Thyroid gland (tissue), 4 donors: Measurements from ENCODE around the gene STAC. TPM values are rescaled to one million over a fixed set of nuclear protein-coding genes. Genes with fewer than 3 reads are reported as not detected.

Source experiments
- DNase-seq, 2 donors: peaks; one replicate each; pipeline ENCODE4 v3.0.0-alpha.2; 2019
- H3K27ac ChIP-seq, 3 donors: fragments of 200-600 bp; sonication (generic); 1 replicate in 2 of 3; 2 replicates in 1 of 3; pipeline ENCODE4 v1.5.1; 2016 to 2019; ENCODE audit warnings: mild to moderate bottlenecking in 1 of 3, moderate library complexity in 1 of 3
- H3K27me3 ChIP-seq: fragments of 200-600 bp; sonication (generic); one replicate; pipeline ENCODE4 v1.5.1; 2019
- H3K36me3 ChIP-seq, 2 donors: fragments of 200-600 bp; sonication (generic); one replicate each; pipeline ENCODE4 v1.5.1; 2016 to 2019
- H3K4me1 ChIP-seq, 2 donors: fragments of 200-600 bp; sonication (generic); one replicate each; pipeline ENCODE4 v1.5.1; 2017 to 2019
- H3K4me3 ChIP-seq, 3 donors: fragments of 200-600 bp; sonication (generic); replicated peaks in 1 of 3; 1 replicate in 2 of 3; 2 replicates in 1 of 3; pipeline ENCODE4 v1.5.1; 2016; ENCODE audit warnings: mild to moderate bottlenecking in 1 of 3
- H3K9me3 ChIP-seq: fragments of 200-600 bp; sonication (generic); one replicate; pipeline ENCODE4 v1.5.1; 2017
- POLR2A ChIP-seq, 2 donors: fragments of 450-650 bp; IDR thresholded peaks; one replicate each; pipeline ENCODE4 v1.6.1; 2017; ENCODE audit warnings: antibody characterized with exemption in 2 of 2, mild to moderate bottlenecking in 2 of 2, moderate library complexity in 1 of 2
- WGBS, 2 donors: methylation state at CpG; one replicate each; pipeline ENCODE4 v1.1.5; 2017; 5-methylcytosine and 5-hydroxymethylcytosine counted together
- intact Hi-C: fragments of 100-400 bp; cut with DNase I; formaldehyde crosslinking; loops from one replicate; pipeline ENCODE4 v1.15.1; 2023
- total RNA-seq, 4 donors: library from RNA; depleted of rRNA; stranded (reverse); fragments of >200 nt; gene quantifications; one replicate each; pipeline ENCODE4 v1.2.3, GENCODE V29; 2016
- TF ChIP-seq, protein P1 (sequence below), 6 experiments: fragments of 200-600 bp in 3 of 6; fragments of 450-650 bp in 3 of 6; sonication (generic) in 3 of 6; IDR thresholded peaks; one replicate each; pipeline ENCODE4 v1.5.1; 2016 to 2019; ENCODE audit warnings: antibody characterized with exemption in 6 of 6, mild to moderate bottlenecking in 2 of 6, inconsistent platforms in 1 of 6, moderate library complexity in 1 of 6

The STAC gene
- total RNA-seq, 4 donors from 2014 or later = 0.40 to 4.7 (median 1.3) TPM; not detected in 1

DNA sequence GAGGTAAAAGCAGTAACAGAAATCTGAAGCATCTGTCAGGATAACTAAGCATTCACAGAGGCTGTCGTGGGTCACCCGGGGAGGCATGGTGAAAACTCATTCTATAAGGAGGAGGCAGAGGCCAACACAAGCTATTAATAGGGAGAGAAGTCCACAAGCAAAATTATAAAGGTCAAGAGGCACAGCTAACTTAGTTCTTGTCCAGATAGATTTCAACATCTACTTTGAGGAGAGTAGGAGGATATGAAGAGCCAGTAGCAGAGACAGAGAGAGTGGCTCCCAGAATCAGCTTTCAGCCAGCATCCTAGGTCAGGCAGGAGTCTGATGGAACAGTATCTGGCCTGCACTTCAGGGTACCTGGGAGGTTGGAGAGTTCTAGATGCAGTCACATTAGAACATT, 95.3 kb downstream of the STAC start:
- Histone ChIP-seq H3K27ac (no peak overlapping the region), H3K9me3 (no peaks in the 10 kb centered on the region), H3K36me3 (no peaks in the 10 kb centered on the region), H3K4me1 (no peaks in the 10 kb centered on the region), H3K4me3 (no peak overlapping the region), H3K27me3 (no peaks in the 10 kb centered on the region)
- intact Hi-C loops = no loop called here
- WGBS, 2 donors = 78 to 86% methylated on average over 2 of the region's 2 CpGs
- no peak for TF ChIP-seq POLR2A (IDR thresholded peaks at IDR 0.05)
- TF ChIP-seq, protein P1, sequence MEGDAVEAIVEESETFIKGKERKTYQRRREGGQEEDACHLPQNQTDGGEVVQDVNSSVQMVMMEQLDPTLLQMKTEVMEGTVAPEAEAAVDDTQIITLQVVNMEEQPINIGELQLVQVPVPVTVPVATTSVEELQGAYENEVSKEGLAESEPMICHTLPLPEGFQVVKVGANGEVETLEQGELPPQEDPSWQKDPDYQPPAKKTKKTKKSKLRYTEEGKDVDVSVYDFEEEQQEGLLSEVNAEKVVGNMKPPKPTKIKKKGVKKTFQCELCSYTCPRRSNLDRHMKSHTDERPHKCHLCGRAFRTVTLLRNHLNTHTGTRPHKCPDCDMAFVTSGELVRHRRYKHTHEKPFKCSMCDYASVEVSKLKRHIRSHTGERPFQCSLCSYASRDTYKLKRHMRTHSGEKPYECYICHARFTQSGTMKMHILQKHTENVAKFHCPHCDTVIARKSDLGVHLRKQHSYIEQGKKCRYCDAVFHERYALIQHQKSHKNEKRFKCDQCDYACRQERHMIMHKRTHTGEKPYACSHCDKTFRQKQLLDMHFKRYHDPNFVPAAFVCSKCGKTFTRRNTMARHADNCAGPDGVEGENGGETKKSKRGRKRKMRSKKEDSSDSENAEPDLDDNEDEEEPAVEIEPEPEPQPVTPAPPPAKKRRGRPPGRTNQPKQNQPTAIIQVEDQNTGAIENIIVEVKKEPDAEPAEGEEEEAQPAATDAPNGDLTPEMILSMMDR (IDR thresholded peaks at IDR 0.05) = no peak
- DNase-seq = no peak

DNA sequence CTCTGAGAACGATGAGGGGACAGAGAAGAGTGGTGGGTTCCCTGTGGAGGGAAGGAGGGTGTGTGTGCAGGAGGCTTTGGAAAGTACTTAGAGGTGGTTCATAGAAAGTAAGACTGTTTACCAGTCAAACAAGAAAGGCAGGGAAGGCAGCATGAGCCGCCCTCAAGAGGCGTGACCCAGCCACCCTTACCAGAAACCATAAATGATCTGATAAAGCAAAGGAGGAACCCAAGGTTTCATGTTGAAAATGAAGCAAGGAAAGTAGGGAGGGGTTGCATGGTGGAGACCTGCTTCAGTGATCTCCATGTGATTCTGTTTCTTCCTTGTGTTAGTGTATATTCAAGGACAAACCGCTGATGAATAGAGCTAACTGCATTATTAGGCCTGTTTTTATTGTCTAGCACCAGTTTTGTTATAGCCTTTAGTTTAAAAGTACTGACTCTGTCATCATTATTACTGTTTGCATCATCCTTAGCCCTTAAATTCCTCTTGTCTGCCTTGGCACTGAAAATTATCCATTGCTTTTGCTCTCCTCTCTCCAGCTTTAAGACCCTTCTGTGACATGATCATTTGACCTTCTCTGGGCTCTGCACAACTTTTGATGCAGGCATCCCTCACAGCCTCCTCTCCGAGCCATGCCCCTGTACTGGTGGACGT, 96.1 kb downstream of the STAC start:
- Histone ChIP-seq H3K9me3 (no peaks in the 10 kb centered on the region), H3K27ac (no peak overlapping the region), H3K36me3 (no peaks in the 10 kb centered on the region), H3K4me1 (no peaks in the 10 kb centered on the region), H3K4me3 (no peak overlapping the region), H3K27me3 (no peaks in the 10 kb centered on the region)
- intact Hi-C loops = no loop called here
- WGBS, 2 donors = 71 to 72% methylated on average over 5 to 6 of the region's 6 CpGs
- DNase-seq = no peak
- no peak for TF ChIP-seq POLR2A (IDR thresholded peaks at IDR 0.05)
- TF ChIP-seq, protein P1 (IDR thresholded peaks at IDR 0.05) = no peak

DNA sequence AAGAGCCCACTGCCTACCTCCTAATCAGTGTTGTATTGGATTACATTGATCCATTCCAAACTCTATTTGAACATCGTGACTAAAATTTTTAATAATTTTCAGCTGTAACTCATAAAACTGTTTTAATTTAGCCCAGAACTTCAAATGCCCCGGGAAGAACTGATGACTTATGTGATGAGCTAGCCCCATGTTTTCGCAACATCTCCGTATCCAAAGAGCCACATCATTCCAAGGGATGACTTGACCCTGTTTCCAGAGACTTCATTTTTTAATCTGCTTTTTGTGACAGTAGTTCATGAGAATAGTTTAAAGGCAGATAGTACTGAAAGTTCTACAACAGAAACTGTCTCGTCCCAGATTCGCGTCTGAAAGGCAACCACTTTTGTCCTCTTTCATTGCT, 97.4 kb downstream of the STAC start:
- H3K27ac ChIP-seq = no peak overlapping the region
- no peak overlapping the region for H3K4me3 ChIP-seq

DNA sequence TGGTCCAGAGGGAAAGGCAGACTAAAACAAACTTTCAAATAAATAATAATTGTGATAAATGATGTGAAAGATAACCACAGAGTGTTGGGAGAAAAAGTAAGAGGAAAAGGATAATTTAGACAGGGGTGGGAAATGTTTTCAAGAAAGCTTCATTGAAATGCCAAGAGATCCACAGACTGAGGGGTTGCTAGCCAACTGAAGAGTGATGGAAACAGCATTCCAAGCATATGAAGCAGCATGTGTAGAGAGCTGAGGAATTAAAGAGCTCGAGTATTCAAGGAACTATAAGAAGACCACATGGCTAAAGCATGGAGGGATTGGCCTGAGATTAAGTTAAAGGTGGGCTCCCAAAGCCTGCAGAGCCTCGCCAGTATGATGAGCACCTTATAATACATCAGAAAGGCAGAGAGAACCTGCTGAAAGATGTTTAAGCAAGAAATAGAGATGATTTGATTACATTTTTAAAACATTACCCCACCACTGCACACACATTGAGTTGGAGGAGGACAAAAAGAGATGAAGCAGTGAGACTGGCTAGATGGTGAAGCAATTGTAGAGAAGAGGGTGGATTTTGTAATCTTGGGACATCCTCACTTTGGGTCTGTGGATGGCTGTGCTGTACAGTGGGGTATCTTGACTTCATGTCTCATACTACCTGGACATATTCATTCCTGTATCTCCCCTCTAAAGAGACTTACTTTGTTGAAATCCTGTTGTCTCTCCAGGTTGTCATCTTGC, 100.8 kb downstream of the STAC start:
- 56 to 63% methylated on average over 2 of the region's 2 CpGs for WGBS, 2 donors
- TF ChIP-seq, protein P1 (IDR thresholded peaks at IDR 0.05) = no peak
- no peak for TF ChIP-seq POLR2A (IDR thresholded peaks at IDR 0.05)
- H3K27ac ChIP-seq = no peak overlapping the region

More for the DNA sequence above, 97.4 kb downstream of the STAC start:
- Histone ChIP-seq H3K27me3 (no peaks in the 10 kb centered on the region), H3K36me3 (no peaks in the 10 kb centered on the region), H3K4me1 (no peaks in the 10 kb centered on the region), H3K9me3 (no peaks in the 10 kb centered on the region)
- DNase-seq = no peak
- no peak for TF ChIP-seq POLR2A (IDR thresholded peaks at IDR 0.05)
- TF ChIP-seq, protein P1 (IDR thresholded peaks at IDR 0.05) = no peak
- WGBS, 2 donors = 76 to 92% methylated on average over 7 of the region's 7 CpGs
- intact Hi-C loops = no loop called here

DNA sequence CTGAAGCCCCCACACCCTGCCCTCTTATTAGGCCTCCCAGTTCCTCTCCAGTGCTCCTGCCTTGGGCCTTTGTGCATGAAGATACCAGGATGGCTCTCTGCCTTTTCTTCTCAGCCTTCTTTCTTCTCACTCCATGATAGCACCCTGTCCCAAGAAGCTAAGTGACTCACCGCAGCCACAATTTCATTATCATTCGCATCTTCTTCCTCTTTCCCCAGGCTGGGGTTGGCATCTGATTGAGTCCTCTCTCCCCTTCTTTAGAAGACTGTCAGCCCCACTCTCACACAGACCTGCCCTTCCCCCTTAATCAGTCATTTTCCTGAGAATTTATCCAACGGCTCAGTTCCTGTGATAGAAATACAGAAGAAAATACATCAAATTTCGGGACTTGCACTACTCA, 102.0 kb downstream of the STAC start:
- Histone ChIP-seq H3K4me1 (no peaks in the 10 kb centered on the region), H3K9me3 (no peaks in the 10 kb centered on the region), H3K36me3 (no peaks in the 10 kb centered on the region), H3K4me3 (no peak overlapping the region), H3K27ac (no peak overlapping the region), H3K27me3 (no peaks in the 10 kb centered on the region)
- DNase-seq = no peak
- 89 to 94% methylated on average over 4 of the region's 4 CpGs for WGBS, 2 donors
- TF ChIP-seq, protein P1 (IDR thresholded peaks at IDR 0.05) = no peak
- TF ChIP-seq POLR2A (IDR thresholded peaks at IDR 0.05) = no peak
- intact Hi-C loops = no loop called here

More for the DNA sequence above, 100.8 kb downstream of the STAC start:
- no peak for DNase-seq
- intact Hi-C loops = no loop called here
- H3K4me1 ChIP-seq = no peaks in the 10 kb centered on the region
- H3K36me3 ChIP-seq = no peaks in the 10 kb centered on the region
- no peaks in the 10 kb centered on the region for H3K27me3 ChIP-seq
- H3K4me3 ChIP-seq = no peak overlapping the region
- no peaks in the 10 kb centered on the region for H3K9me3 ChIP-seq
